Hepatocyte (in vitro differentiated cells): ENCODE data around the gene SYNJ2.

Experiments used
- CTCF ChIP-seq: fragments of 200-600 bp; sonication (generic); IDR thresholded peaks from 2 replicates; pipeline ENCODE4 v1.5.1; 2016; ENCODE audit warnings: antibody characterized with exemption, mild to moderate bottlenecking; ENCODE audit not compliant: poor library complexity
- EZH2phosphoT487 ChIP-seq: fragments of 200-600 bp; sonication (generic); IDR thresholded peaks from one replicate; pipeline ENCODE4 v1.6.1; 2018; ENCODE audit warnings: antibody characterized with exemption, mild to moderate bottlenecking, low read depth, moderate library complexity; ENCODE audit not compliant: unreplicated experiment, severe bottlenecking

GRCh38 chr6:158121335-158121734, 139.7 kb downstream of the SYNJ2 start:
- TF ChIP-seq CTCF (no peak), EZH2phosphoT487 (no peak)
